ENCODE results near the gene QRFPR.

Gene QRFPR

GRCh38 chr4:121375262-121375661 is 5.6 kb downstream of the QRFPR start:
- no peak overlapping the region for H3K4me3 ChIP-seq (ENCODE audit: low read depth, low read length)
- DNase-seq (ENCODE audit: low read depth) = peak; percentile 46

DNA sequence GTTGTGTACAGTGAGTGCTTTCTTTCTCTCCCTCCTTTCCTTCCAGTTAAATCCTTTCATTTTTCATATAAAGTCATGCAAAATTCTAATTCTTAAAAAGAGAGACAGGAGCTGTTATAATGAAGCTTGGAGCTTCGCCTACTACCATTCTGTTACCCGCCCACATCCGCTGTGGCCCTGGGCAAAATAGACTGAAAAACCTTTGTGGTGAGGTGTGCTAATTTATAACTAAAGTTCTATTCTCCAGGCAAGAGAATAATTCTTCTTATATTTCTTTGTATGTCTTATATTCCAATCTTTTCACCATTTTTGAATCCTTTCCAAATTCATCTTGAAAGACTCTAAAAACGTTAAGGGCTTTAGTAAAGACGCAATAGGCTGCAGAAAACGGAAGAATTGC is 7.0 kb downstream of the QRFPR start:
- H3K4me3 ChIP-seq (ENCODE audit: low read depth, low read length) = no peak overlapping the region
- no peak for TF ChIP-seq CTCF (conservative IDR thresholded peaks at IDR 0.05; ENCODE audit: low read depth, low read length)
- DNase-seq (ENCODE audit: low read depth) = no peak

More at GRCh38 chr4:121375262-121375661, 5.6 kb downstream of the QRFPR start:
- no peak for TF ChIP-seq CTCF (conservative IDR thresholded peaks at IDR 0.05; ENCODE audit: low read depth, low read length)

DNA sequence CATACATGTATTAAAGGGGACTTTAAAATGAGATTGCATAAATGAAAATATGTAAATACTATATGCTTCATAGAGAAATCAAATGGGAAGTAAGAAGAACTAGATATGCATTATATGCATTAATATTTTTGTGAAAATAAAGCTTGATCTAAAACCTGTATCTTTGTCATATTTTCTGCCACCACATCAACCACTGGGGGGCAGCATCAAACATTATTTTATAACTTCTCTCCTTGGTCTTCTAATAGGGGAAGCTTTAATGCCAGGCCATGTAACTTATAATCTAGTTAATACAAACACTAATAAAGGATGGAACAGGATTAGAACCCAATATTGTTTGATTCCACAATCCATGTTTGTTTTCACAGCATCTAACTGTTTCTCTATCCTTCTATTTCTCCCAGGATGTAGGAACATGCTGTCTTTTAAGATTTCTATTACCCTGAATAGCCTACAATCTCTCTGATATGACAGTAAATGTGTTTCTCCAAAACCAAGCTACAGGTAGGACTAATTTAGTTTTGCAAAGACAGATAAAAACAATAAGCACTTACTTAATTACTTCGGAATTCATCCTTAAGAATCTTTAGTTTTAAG is 10.0 kb downstream of the QRFPR start:
- peak; percentile 67 for DNase-seq (ENCODE audit: low read depth)
- peak; percentile 64 for TF ChIP-seq CTCF (conservative IDR thresholded peaks at IDR 0.05; ENCODE audit: low read depth, low read length)
- H3K4me3 ChIP-seq (ENCODE audit: low read depth, low read length) = no peak overlapping the region

GRCh38 chr4:121360495-121360894 is 20.3 kb downstream of the QRFPR start:
- TF ChIP-seq CTCF (conservative IDR thresholded peaks at IDR 0.05; ENCODE audit: low read depth, low read length) = no peak
- peak; percentile 42 for DNase-seq (ENCODE audit: low read depth)
- no peak overlapping the region for H3K4me3 ChIP-seq (ENCODE audit: low read depth, low read length)

DNA sequence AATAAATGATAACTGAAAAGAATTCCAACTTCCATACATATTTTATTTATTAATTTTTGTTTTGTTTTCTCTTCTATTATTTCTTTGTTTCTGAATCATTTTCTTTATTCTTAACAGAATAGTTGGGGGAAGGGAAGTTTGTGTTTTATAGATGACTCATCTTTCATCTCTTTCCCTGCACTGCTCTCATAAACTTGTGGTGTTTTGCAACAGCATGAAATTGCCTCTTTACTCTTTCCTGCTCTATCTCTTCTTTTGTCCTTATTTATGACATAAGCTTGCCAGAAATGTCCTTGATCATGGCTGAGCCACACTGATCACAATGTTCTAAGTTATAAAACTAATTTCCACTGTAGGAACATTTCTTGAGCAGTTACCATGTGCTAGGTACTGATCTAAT is 22.3 kb downstream of the QRFPR start:
- H3K4me3 ChIP-seq (ENCODE audit: low read depth, low read length) = no peak overlapping the region

DNA sequence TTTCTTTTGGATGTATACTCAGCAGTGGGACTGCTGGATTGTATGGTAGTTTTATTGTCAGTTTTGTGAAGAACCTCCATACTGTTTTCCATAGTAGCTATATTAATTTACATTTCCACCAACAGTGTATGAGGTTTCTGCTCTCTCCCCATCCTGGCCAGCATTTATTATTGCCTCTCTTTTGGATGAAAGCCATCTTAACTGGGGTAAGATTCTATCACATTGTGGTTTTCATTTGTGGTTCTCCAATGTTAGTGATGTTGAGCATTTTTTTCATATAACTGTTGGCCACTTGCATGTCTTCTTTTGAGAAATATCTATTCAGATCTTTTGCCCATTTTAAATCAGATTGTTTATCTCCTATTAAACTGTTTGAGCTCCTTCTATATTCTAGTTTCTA is 27.6 kb downstream of the QRFPR start:
- TF ChIP-seq CTCF (conservative IDR thresholded peaks at IDR 0.05; ENCODE audit: low read depth, low read length) = no peak
- peak; percentile 20 for DNase-seq (ENCODE audit: low read depth)
- no peak overlapping the region for H3K4me3 ChIP-seq (ENCODE audit: low read depth, low read length)

More for the DNA sequence above, 22.3 kb downstream of the QRFPR start:
- peak; percentile 84 for DNase-seq (ENCODE audit: low read depth)
- no peak for TF ChIP-seq CTCF (conservative IDR thresholded peaks at IDR 0.05; ENCODE audit: low read depth, low read length)

DNA sequence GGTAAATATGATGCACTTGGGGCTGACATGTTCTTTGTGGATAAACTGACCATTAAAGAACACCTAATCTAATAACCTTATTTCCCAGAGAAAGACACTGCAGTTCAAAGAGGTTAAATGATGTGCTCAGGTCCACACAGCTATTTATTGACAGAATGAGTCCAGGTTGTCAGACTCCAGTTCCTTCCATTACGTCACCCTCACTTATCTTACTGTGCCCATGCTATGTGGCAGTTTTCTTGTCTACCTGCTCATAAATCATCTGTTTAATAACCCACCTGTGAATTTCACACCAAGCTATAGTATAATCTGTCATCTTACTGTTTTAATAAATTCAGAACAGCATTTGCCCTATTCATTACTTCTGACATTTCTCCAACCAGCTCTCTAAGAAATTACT is 36.7 kb downstream of the QRFPR start:
- no peak overlapping the region for H3K4me3 ChIP-seq (ENCODE audit: low read depth, low read length)
- no peak for DNase-seq (ENCODE audit: low read depth)
- no peak for TF ChIP-seq CTCF (conservative IDR thresholded peaks at IDR 0.05; ENCODE audit: low read depth, low read length)

All from choroid plexus epithelial cell (primary cell).